NCI-H187 treated with DMSO at 0.1 percent for 48 hours (cell line): ENCODE results near the gene KCNIP1.

Experiments
- DNase-seq: peaks from one replicate; lab custom pipeline; 2025; lab: John Stamatoyannopoulos, UW

Gene KCNIP1

DNA sequence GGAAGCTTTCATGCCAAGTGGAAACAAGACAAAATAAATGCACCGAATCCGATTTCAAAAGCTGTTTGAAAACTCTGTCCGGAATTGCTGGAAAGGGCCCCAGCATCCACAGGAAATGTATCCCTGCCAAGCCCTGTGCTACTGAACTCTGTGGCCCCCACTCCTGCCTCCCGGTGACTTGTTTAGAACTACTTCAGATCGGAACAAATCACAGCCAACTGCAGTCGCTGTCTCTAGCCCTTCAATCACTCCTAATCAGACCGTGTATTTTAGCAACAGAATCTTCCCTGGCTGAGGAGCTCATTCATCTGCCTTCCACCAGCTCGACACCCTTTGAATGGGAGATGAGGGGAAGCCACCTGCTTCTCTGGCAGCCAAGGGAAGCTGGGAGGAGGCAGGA lies 94.1 kb downstream of the KCNIP1 start:
- DNase-seq, result no peak

DNA sequence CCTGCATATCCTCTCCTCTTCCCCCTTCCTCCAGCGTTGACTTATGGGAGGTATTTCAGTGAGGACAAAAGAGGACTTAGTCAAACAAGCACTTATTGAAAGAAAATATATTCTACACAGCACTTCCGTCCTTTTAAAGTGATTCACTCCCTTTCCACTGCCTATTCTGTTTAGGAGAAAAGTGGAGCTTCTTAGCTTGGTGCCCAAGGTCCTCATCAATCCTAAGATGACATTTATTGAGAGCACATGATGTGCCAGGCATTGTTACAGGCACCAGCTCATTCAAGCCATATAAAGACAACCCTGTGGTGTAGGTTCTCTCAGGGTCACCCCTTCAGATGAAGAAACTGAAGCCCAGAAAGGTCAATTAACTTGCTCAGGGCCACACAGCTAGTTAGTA lies 95.9 kb downstream of the KCNIP1 start:
- DNase-seq, result no peak

DNA sequence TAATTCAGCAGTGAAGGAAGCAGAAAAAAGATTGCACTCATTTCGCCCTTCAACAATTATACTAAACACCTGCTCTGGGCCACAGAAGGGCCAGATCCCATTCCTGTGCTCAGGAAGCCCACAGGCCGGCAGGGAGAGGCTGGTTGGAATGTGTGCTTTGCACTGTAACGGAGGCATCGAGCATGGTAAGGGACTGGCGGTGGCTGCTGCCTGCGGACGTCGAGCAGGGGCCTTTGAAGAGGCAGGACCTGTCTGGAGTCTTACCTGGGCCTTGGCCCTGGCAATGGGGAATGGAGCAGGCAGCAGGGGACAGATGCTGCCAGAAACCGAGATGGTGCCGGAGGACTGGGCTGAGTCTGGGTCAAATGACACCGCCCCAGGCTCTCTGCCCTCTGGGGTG lies 97.8 kb downstream of the KCNIP1 start:
- DNase-seq, result no peak

DNA sequence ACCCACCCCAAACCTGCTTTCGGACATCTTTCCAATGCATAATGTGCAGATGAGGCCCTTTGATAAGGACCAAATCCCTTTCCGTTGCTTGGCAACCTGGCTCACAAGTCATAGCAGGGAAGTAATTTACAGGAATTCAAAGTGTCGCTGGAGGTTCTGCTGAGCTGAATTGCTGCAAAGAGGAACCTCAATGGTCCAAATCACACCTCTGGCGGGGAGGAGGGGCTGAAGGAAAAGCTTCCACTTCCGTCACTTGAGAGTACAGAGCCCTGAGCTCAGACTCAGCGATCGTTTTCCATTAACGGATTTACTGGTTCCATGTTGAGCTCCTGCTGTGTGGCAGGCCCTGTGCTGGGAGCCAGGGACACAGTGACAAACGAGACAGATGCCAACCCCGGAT lies 99.3 kb downstream of the KCNIP1 start:
- DNase-seq, result no peak

DNA sequence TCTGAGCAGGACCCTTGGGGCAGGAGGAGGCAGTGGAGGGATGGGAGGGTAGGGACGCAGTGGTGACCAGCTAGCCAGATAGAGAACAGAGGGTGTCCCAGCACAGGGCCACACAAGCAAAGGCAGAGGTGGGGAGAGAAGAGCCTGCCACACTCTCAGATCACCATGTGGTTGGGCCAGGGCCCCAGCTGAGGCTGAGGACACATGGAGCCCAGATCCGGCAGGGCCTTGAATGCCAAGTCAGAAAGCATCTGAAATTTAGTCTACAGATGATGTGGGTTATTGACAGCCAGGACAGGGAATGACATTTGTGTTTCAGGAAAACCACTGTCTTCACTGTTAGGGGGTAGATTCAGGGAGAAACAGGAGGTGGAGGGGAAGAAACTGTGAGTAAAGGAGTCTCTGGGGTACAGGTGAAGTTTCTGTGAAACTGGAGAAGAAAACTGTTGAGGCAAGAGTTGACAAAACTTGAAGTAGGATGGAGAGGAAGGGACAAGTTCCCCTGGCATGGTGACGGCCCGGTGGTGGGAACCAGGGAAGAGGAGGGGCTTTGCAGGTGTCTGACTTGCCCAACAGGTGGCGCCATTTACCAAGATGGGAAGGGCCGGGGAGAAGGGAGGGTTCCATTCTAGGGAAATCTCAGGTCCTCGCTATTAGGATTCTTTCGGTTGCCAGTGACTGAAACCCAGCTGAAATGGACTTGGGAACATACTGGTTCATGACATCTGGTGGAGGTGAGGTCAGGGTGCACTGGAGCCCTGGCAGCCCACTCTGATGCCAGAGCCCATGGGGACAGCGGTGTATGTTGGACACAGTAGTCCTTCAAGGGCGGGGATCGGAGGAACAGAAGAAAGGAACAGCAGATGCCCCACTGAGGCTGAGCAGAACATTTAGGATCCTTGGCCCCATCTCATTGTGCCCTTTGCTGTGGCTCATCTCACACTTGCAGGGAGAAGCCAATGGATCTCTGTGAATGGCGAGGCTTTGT lies 100.1 kb downstream of the KCNIP1 start:
- no peak for DNase-seq

DNA sequence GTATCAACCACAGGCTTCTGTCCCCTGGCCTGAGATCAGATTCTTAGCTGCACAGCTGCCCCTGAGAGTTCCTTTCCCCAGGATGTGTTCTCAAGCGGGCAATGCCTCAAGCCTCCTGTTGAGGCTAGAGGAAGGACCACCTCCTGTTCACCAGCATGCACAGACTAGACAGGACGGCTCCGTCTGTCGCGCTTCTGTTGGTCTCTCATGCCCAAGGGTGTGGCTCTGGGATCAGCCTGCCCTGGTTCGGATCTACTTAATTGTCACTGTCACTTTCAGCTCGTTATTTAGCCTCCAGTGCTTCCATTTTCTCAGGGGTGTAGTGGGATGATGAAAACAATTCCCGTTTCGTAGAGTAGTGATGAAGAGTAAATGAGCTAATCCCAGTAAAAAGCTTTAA lies 103.1 kb downstream of the KCNIP1 start:
- no peak for DNase-seq

DNA sequence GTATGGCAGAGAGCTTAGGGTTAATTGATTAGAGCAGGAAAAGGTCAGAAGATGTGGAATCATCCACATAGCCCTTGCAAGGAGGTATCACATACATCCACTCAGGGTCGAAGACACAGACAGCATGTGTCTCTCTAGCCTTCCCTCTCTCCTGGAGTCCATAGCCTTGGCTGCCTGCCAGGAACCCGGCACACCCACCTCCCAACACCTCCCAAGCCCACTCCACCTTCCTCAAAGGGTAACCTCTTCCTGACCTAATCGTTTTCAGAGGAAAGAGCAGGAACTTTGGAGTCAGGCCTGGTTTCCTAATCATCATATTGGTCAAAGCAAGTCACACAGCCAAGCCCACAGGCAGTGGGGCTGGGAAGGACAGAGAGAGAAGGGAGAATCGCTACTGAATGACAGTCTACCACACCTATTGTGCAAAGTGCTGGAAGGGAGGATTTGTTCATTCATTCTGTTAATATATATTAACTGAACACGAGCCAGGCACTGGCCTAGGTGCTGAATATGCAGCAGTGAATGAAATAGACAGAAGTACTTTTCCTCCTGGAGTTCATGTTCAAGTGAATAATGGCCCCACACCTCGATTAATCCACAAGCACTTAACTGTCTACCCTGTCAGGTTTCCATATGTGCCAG lies 107.8 kb downstream of the KCNIP1 start:
- DNase-seq, result no peak

DNA sequence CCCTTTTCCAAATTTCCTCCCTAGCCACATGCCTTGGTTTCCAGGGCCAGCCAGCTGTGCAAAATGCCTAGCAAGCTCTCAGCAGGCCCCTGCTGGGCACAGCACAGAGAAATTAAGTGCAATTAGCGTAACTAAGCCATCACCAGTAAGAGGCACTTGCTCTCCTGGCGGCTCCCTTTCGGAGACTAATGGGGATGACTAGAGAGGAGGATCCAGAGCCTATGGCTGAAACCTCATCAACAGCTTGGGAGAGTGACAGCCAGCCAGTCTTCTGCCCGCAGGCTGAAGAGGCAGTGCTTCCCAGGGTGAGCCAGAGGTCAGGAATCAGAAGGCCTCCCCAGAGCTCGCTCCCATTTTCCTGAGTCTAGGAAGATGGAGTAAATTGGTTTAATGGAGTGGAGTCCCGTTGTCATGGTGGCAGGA lies 108.4 kb downstream of the KCNIP1 start:
- no peak for DNase-seq

DNA sequence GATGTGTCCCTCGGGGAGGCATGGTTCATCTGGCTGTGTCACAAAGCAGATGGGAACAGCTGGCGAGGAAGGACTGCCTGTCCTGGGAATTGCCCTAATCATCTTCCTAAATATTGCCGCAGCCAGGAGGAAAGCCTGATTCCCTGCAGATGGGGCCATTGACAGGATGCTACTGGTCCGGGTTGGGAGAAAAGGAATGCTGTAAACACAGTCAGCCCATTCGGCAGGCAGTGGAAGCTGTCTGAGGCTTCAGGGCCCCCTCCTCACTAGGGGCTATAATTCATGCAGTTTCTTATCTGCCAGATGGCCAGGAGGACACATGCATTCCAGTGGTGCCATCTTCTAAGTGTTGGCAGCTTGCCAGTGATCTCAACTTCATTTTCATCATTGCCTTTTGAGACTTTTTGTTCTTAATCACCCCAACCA lies 110.3 kb downstream of the KCNIP1 start:
- no peak for DNase-seq

DNA sequence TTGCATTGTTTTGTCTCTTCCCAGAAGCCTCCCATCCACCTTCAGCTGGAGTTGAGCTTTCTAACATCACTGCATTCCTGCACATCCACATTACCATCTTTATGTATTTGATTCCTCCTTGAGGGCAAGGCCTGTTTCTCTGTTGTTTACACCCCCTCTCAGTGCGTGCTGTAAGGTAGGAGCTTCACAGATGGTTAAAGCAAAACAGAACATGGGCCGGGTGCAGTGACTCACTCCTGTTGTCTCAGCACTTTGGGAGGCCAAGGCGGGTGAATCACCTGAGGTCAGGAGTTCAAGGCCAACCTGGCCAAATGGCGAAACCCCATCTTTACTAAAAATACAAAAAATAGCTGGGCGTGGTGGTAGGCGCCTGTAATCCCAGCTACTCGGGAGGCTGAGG lies 110.9 kb downstream of the KCNIP1 start:
- DNase-seq, result no peak

DNA sequence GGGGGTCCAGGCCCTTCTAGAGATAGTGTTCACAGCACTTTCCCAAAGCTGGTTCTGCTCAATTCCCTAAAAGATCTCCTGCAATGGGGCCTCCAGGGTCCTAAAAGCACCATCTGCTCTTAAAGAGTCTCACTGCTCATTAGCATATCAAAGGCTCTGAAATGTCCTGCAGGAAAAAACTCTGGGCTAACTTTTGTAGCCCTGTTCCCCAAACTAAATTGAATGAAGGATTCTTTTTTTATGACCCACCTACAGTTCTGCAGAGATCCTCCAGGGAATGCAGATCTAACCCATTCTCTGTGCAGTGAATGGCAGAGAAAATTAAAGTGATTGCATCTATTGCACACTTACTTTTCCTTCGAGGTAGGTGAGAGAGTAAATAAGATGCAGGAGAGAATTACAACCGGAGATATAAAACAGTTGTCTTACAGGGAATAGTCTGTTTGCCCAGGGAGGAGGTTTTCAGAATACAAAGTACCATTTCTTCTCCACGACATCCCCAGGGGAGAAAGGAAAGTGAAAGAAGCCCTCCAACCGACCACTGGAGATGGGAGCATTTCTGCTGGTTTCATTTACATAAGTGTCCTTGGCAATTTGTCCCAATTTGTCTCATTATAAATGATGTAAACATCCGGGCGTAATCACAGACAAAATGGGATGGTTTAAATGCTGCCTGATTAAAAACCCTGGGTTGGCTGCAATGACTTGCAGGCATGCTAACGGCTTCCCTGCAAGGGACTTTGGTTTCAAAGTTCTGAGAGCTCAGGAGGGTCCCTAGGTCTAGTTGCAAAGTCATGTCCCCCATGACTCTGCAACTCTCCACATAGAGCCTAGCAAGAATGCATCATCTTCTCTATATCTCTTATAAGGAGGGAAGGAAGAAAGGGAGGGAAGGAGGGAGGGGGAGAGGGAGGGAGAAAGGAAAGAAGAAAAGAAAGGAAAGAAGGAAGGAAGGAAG lies 114.0 kb downstream of the KCNIP1 start:
- DNase-seq, result no peak

DNA sequence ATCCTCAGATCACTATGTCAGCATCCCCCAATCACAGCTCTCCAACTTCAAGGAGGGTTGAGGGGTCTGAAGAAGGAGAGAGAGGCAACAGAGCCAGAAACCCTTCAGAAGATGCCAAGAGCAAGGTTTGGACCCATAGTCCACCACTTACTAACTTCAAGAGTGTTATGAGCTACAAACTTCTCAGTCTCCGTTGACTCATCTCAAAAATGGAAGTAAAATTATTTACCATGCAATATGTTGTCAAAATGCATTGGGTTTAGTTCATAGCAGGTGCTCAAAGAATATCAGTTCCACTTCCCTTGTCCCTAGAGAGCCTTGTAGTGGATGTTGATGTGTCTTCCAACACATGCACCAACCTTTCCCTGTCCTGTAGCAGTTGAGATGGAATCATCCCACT lies 116.0 kb downstream of the KCNIP1 start:
- DNase-seq, result no peak

DNA sequence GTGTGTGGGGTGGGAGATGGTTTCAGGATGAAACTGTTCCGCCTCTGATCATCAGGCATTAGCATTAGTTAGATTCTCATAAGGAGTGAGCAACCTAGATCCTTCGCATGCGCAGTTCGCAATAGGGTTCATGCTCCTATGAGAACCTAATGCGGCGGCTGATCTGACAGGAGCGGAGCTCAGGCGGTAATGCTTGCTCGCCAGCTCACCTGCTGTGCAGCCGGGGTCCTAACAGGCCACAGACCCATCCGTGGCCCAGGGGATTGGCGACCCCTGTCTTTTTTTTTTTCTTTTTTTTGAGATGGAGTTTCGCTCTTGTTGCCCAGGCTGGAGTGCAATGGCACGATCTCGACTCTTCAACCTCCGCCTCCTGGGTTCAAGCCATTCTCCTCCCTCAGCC lies 119.1 kb downstream of the KCNIP1 start:
- DNase-seq, result no peak

DNA sequence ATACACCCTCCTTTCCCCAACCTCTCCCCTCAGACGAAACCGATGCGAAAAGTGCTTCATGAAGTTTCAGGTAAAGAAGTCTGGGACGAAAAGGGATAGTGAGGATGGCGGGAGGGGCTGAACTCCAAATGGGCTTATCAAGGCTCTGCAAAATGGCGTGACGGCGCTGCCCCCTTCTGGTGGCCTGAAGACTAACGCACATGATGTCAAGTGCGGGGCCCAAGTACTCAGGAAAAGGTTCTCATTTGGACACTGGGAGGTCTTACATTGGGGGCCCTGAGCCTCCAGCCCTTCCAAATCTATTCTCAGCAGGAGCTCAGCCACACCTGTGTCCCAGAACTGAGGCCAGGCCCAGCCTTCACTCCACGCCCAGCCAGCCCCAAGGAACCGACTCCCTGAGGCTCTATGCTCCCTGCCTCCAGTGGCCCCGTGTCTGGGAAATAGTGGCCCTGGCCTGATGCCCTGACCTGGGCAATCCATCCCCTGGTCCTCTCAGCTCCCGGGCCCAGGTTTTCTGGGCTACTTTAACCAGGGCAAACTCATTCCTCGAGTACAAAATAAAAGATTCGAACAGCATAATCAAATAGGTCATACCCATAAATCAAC lies 119.9 kb downstream of the KCNIP1 start:
- DNase-seq, result no peak

DNA sequence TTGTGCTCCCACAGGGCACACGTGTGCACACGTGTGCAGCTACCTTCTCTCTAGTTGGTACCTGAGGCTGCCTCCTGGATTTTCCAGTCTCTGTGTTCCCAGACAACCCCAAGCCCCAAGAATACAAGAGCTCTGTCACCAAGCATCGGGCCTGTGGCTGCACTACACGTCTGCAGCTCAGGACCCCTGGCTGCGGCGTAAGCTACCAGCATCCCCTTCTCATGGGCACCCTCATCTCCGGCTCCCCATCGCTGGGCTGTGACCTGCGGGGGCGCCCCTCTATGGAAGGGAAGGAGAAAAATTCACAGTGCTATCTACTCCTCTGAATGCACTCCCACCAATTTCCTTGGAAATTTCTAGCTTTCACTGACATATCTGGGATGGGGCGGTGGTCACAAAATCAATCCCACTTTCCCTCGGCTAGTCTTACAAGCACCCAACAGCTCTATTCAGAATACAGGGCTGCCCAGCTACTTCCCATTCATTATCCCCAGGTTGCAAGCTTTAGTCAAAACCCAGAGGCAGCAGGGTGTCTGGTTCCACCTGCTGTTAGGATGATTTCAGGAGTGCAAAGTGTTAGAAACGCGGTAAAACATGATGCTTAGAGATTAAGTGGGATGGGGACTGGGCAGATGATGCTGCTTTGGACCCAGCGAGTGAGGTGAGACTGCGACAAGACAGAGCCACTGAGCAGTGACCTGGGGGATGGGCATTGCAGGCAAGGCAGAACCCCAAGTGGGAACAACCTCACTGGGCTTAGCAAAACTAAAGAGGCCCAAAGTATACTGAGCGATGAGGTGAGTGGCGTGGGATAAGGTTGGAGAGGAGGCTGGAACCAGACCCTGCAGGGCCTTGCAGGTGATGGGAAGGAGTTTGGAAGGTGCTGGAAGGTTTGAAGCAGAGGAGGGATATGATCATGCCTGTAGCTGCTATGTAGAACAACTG lies 121.7 kb downstream of the KCNIP1 start:
- DNase-seq, result no peak

DNA sequence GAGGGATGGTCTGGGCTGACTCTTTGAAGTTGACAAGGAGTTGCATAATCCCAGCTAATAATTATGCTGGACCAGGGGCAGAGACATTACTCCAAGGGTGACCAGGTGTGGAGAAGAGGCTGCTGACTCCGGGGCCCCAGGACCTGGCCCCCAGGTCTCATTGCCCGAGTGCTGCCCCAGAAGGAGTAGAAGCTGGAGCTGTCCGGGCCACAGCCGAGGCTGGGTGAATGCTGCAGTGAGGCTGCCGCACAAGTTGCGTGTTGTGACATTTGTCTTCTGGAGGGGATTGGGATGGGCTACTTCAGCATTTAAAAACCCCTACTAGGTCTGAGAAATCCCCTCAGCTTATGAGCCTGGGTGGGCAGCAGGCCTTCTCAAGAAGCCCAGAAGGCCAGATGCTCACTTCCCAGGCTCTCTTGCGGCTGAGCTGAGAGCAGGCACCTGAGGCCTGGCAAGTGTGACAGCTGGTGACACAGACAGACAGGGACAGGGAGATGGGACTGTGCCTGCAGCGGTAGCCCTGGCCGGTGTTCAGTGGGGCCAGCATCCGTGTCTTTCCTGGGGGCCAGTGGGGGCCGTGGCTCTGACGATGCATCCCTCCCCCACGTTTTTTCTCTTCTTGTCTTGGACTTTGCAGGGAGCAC lies 122.8 kb downstream of the KCNIP1 start:
- no peak for DNase-seq

DNA sequence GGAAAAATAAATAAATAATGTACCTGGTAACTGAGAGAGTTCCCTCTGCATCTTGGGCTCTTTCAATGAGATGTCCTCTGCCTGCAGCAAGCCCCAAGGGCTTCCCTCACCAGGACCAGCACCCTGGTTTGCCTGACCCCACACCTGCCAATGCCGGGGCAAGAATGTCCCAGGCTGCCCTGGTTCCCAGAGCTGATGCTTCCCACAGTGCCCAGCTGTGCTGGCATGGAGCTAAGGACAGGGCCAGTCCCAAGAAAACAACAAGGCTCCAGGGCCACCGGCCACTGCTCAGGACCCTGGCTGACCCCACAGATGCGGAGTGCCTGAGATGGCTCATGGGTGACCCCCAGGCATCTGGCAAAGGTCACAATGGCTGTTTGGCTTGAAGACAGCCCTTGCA lies 123.5 kb downstream of the KCNIP1 start:
- no peak for DNase-seq

DNA sequence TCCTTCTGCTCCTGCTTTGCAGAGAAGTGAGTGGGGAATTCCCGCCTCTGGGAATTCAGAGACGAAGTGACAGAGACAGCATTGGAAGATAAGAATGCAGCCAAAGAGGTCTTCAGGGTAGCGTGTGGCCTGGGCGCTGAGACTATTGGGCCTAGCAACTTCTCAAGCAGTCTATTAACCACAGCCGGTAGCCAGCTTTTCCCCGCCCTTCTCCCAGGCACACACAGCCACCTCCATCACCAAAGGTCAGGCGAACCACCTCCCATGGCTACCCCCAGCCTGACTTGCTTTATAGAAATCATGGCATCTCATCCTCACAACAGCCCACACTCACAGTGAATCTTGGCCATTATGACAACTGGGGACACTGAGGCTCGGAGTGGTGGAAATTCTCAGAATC lies 124.2 kb downstream of the KCNIP1 start:
- DNase-seq, result no peak

DNA sequence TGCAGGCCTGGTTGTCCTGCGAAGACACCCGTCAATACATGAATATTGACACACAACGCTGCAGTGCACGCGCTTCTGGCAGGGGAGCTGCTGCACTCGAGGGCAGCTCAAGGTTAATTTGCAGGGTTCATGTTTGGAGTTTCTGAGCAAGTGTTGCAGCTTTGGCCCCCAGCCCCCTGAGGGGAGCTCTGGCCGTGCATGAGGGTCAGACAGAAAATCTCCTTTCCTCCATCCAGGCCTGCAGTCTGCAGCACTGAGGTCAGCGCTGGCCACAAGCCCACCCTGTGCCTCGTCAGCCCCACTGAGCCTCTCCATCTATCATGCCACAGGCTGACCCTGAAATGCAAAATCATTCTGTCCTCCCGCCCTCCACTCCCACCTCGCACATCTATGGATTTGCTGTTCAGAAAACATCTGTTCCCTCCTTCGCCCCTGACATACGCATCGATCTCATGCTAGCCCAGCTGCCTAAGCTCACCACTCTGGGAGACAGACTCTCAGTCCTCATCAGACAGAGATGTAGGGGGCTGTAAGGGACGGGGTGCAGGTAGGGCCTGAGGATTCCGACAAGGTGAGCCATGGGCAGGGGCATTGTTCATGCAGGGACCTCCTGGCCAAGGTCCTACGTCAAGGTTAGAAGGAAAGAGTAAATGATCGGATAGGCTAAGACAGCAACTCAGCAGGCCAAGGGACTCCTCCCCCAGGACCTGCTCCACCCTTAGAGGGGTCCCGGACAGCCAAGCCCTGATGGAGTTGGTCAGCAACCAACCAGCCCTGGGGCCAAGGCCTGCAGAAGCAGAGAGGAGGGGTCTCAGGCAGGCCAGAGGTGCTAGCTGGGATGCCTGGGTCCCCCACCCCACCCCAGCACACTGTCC lies 125.1 kb downstream of the KCNIP1 start:
- DNase-seq, result no peak
